IPS DF 6.9 (cell line): ENCODE results near the gene NCK1.

ENCODE experiments used
- DNase-seq: peaks from one replicate; pipeline ENCODE4 v3.0.0-alpha.2; 2013; ENCODE audit warnings: low read depth, low spot score
- H3K27ac ChIP-seq: one replicate; pipeline ENCODE4 v1.5.1; 2013; ENCODE audit warnings: low read length, control low read depth
- H3K27me3 ChIP-seq: 2 replicates; pipeline ENCODE4 v1.6.1; 2013; ENCODE audit warnings: mild to moderate bottlenecking, low read length; ENCODE audit not compliant: control insufficient read depth, insufficient read depth
- H3K36me3 ChIP-seq: 2 replicates; pipeline ENCODE4 v1.6.1; 2013; ENCODE audit warnings: low read length; ENCODE audit not compliant: control insufficient read depth, insufficient read depth
- H3K4me1 ChIP-seq: 2 replicates; pipeline ENCODE4 v1.6.1; 2013; ENCODE audit warnings: low read length; ENCODE audit not compliant: control insufficient read depth, insufficient read depth
- H3K4me3 ChIP-seq: 2 replicates; pipeline ENCODE4 v1.5.1; 2013; ENCODE audit warnings: mild to moderate bottlenecking, low read length
- H3K9me3 ChIP-seq: 2 replicates; pipeline ENCODE4 v1.6.1; 2013; ENCODE audit warnings: low read length, inconsistent platforms; ENCODE audit not compliant: control insufficient read depth, insufficient read depth
- WGBS: extraction: QIAGEN DNeasy Blood & Tissue Kit; methylation state at CpG from one replicate; pipeline ENCODE4 v1.1.7; 2013; ENCODE audit warnings: mixed read lengths, missing lambda C conversion rate; ENCODE audit not compliant: insufficient read length, insufficient coverage; 5-methylcytosine and 5-hydroxymethylcytosine counted together

The NCK1 gene

GRCh38 chr3:136943436-136943835, 81.4 kb downstream of the NCK1 start:
- H3K27me3 ChIP-seq: no peaks in the 10 kb centered on the region
- H3K36me3 ChIP-seq: peaks cover 2% of the 10 kb centered on the region; the same call in 1 of the 2 replicates
- no peak overlapping the region for H3K4me3 ChIP-seq
- no peak overlapping the region for H3K27ac ChIP-seq
- no peaks in the 10 kb centered on the region for H3K9me3 ChIP-seq
- H3K4me1 ChIP-seq: peaks cover 6% of the 10 kb centered on the region; the same call in 1 of the 2 replicates
- no peak for DNase-seq
- WGBS: no CpG with 5 or more reads among the region's 3 CpGs

- Histone ChIP-seq H3K4me1 (peaks cover 6% of the 10 kb centered on the region; the same call in 1 of the 2 replicates), H3K36me3 (peaks cover 2% of the 10 kb centered on the region; the same call in 1 of the 2 replicates)
- WGBS: 100% methylated on average over 1 of the region's 1 CpG
These were observed 85.0 kb downstream of the NCK1 start for GRCh38 chr3:136946978-136947377.

GRCh38 chr3:136947477-136947876, 85.5 kb downstream of the NCK1 start:
- H3K4me3 ChIP-seq: no peak overlapping the region
- no peak overlapping the region for H3K27ac ChIP-seq
- WGBS: no CpG with 5 or more reads among the region's 2 CpGs
- no peaks in the 10 kb centered on the region for H3K9me3 ChIP-seq
- no peaks in the 10 kb centered on the region for H3K27me3 ChIP-seq
- no peak for DNase-seq
- H3K36me3 ChIP-seq: peaks cover 2% of the 10 kb centered on the region; the same call in 1 of the 2 replicates
- H3K4me1 ChIP-seq: peaks cover 4% of the 10 kb centered on the region; the same call in 1 of the 2 replicates

More at GRCh38 chr3:136946978-136947377, 85.0 kb downstream of the NCK1 start:
- H3K27me3 ChIP-seq: no peaks in the 10 kb centered on the region
- no peaks in the 10 kb centered on the region for H3K9me3 ChIP-seq
- H3K27ac ChIP-seq: no peak overlapping the region
- no peak for DNase-seq
- no peak overlapping the region for H3K4me3 ChIP-seq

- no peaks in the 10 kb centered on the region for H3K9me3 ChIP-seq
- DNase-seq: no peak
- H3K4me3 ChIP-seq: no peak overlapping the region
- no peaks in the 10 kb centered on the region for H3K27me3 ChIP-seq
- H3K27ac ChIP-seq: no peak overlapping the region
- H3K4me1 ChIP-seq: no peaks in the 10 kb centered on the region
- H3K36me3 ChIP-seq: peaks cover 2% of the 10 kb centered on the region; the same call in 1 of the 2 replicates
These were observed 87.1 kb downstream of the NCK1 start for GRCh38 chr3:136949146-136949545.

GRCh38 chr3:136949708-136950107, 87.7 kb downstream of the NCK1 start:
- H3K27ac ChIP-seq: no peak overlapping the region
- no peaks in the 10 kb centered on the region for H3K27me3 ChIP-seq
- no peaks in the 10 kb centered on the region for H3K4me1 ChIP-seq
- H3K9me3 ChIP-seq: no peaks in the 10 kb centered on the region
- H3K36me3 ChIP-seq: peaks cover 2% of the 10 kb centered on the region; the same call in 1 of the 2 replicates
- no peak for DNase-seq
- H3K4me3 ChIP-seq: no peak overlapping the region
- WGBS: no CpG with 5 or more reads among the region's 2 CpGs

GRCh38 chr3:136950623-136951022, 88.6 kb downstream of the NCK1 start:
- DNase-seq: no peak
- Histone ChIP-seq H3K27ac (no peak overlapping the region), H3K27me3 (no peaks in the 10 kb centered on the region), H3K4me1 (peaks cover 2% of the 10 kb centered on the region; the same call in 1 of the 2 replicates), H3K36me3 (peaks cover under 1% of the 10 kb centered on the region; the same call in 1 of the 2 replicates), H3K9me3 (no peaks in the 10 kb centered on the region), H3K4me3 (no peak overlapping the region)
- no CpG with 5 or more reads among the region's 1 CpG for WGBS

- Histone ChIP-seq H3K27me3 (no peaks in the 10 kb centered on the region), H3K4me1 (peaks cover 2% of the 10 kb centered on the region; the same call in 1 of the 2 replicates), H3K36me3 (no peaks in the 10 kb centered on the region), H3K4me3 (no peak overlapping the region), H3K27ac (no peak overlapping the region), H3K9me3 (no peaks in the 10 kb centered on the region)
- no peak for DNase-seq
- no CpG with 5 or more reads among the region's 1 CpG for WGBS
These were observed 90.3 kb downstream of the NCK1 start for GRCh38 chr3:136952292-136952691.

- Histone ChIP-seq H3K4me3 (no peak overlapping the region), H3K36me3 (no peaks in the 10 kb centered on the region), H3K4me1 (peaks cover 2% of the 10 kb centered on the region; the same call in 1 of the 2 replicates), H3K27ac (no peak overlapping the region), H3K27me3 (no peaks in the 10 kb centered on the region), H3K9me3 (no peaks in the 10 kb centered on the region)
- WGBS: no CpG with 5 or more reads among the region's 2 CpGs
- no peak for DNase-seq
These were observed 92.2 kb downstream of the NCK1 start for GRCh38 chr3:136954251-136954650.

- Histone ChIP-seq H3K27me3 (no peaks in the 10 kb centered on the region), H3K9me3 (no peaks in the 10 kb centered on the region), H3K27ac (no peak overlapping the region), H3K4me1 (peaks cover 2% of the 10 kb centered on the region; the same call in 1 of the 2 replicates), H3K36me3 (no peaks in the 10 kb centered on the region), H3K4me3 (no peak overlapping the region)
- no peak for DNase-seq
- no CpG with 5 or more reads among the region's 4 CpGs for WGBS
These were observed 93.2 kb downstream of the NCK1 start for GRCh38 chr3:136954980-136955780.

GRCh38 chr3:136955813-136956212, 93.8 kb downstream of the NCK1 start:
- no CpG with 5 or more reads among the region's 2 CpGs for WGBS
- Histone ChIP-seq H3K36me3 (no peaks in the 10 kb centered on the region), H3K4me1 (peaks cover 2% of the 10 kb centered on the region; the same call in 1 of the 2 replicates), H3K4me3 (no peak overlapping the region), H3K27ac (no peak overlapping the region), H3K27me3 (no peaks in the 10 kb centered on the region), H3K9me3 (no peaks in the 10 kb centered on the region)
- no peak for DNase-seq
